Endodermal cell (in vitro differentiated cells): ENCODE data around the gene NOD1. TPM values are rescaled to one million over a fixed set of nuclear protein-coding genes. Genes with fewer than 3 reads are reported as not detected.

Source experiments
- DNase-seq: peaks from one replicate; pipeline ENCODE4 v3.0.0-alpha.2; 2017
- H3K27ac ChIP-seq: 2 replicates; pipeline ENCODE4 v1.5.1; 2013; ENCODE audit warnings: mild to moderate bottlenecking, low read depth, low read length, moderate library complexity
- H3K27me3 ChIP-seq: 2 replicates; pipeline ENCODE4 v1.6.1; 2013; ENCODE audit warnings: mild to moderate bottlenecking, low read length, moderate library complexity; ENCODE audit not compliant: insufficient read depth, control insufficient read depth, poor library complexity, severe bottlenecking
- H3K36me3 ChIP-seq: 2 replicates; pipeline ENCODE4 v1.7.0; 2013; ENCODE audit warnings: mild to moderate bottlenecking, low read length, moderate library complexity; ENCODE audit not compliant: control insufficient read depth, insufficient read depth
- H3K4me1 ChIP-seq: one replicate; pipeline ENCODE4 v1.7.0; 2013; ENCODE audit warnings: low read length; ENCODE audit not compliant: control insufficient read depth, insufficient read depth
- H3K4me3 ChIP-seq: 2 replicates; pipeline ENCODE4 v1.5.1; 2013; ENCODE audit warnings: mild to moderate bottlenecking, low read length, moderate library complexity
- H3K9ac ChIP-seq: 2 replicates; pipeline ENCODE4 v1.6.1; 2013; ENCODE audit warnings: mild to moderate bottlenecking, low read length, moderate library complexity; ENCODE audit not compliant: poor library complexity, severe bottlenecking; ENCODE audit errors: extremely low read depth
- H3K9me3 ChIP-seq: 2 replicates; pipeline ENCODE4 v1.6.1; 2013; ENCODE audit warnings: mild to moderate bottlenecking, low read length, moderate library complexity; ENCODE audit not compliant: control insufficient read depth
- H3K27ac Mint-ChIP-seq: 2 replicates; pipeline ENCODE4 v1.8.0; 2020; ENCODE audit warnings: mixed read lengths
- H3K27me3 Mint-ChIP-seq: 2 replicates; pipeline ENCODE4 v1.8.0; 2021; ENCODE audit warnings: mild to moderate bottlenecking, mixed read lengths; ENCODE audit not compliant: insufficient read depth
- H3K36me3 Mint-ChIP-seq: 2 replicates; pipeline ENCODE4 v1.8.0; 2020; ENCODE audit warnings: low read depth, mixed read lengths
- H3K4me1 Mint-ChIP-seq: 2 replicates; pipeline ENCODE4 v1.8.0; 2020; ENCODE audit warnings: mixed read lengths
- H3K4me3 Mint-ChIP-seq: 2 replicates; pipeline ENCODE4 v1.8.0; 2020; ENCODE audit warnings: mild to moderate bottlenecking, moderate library complexity, mixed read lengths
- H3K9me3 Mint-ChIP-seq: 2 replicates; pipeline ENCODE4 v1.8.0; 2020; ENCODE audit warnings: mild to moderate bottlenecking, mixed read lengths
- CTCF ChIP-seq: fragments of 200-600 bp; sonication (generic); conservative IDR thresholded peaks from 2 replicates; pipeline ENCODE4 v1.5.0; 2021; ENCODE audit warnings: antibody characterized with exemption, mild to moderate bottlenecking
- WGBS, 2 experiments: methylation state at CpG; one replicate each; pipeline versions ENCODE4 v1.1.5 to v1.1.7; 2013; ENCODE audit warnings: missing lambda C conversion rate in 2 of 2, mixed read lengths in 1 of 2; ENCODE audit not compliant: insufficient coverage in 1 of 2, insufficient read length in 1 of 2; 5-methylcytosine and 5-hydroxymethylcytosine counted together
- total RNA-seq, 2 donors: library from RNA; stranded (reverse); fragmentation: NEBNext Ultra II Directional in 1 of 2; extraction: Animal tissue kit (Norgen Biotek cat#: 25700) in 1 of 2; gene quantifications; 2 replicates in 1 of 2; 3 replicates in 1 of 2; pipeline ENCODE4 v1.2.1, GENCODE V29; 2021

The NOD1 gene
- total RNA-seq, 2 donors from 2014 or later = 3.3 to 3.4 TPM

GRCh38 chr7:30513762-30514161 lies 35.2 kb upstream of the NOD1 start:
- H3K4me1 ChIP-seq = no peaks in the 10 kb centered on the region
- H3K36me3 ChIP-seq = no peaks in the 10 kb centered on the region
- H3K9ac ChIP-seq = no peak overlapping the region
- H3K27me3 Mint-ChIP-seq = peaks cover 40% of the 10 kb centered on the region
- H3K27ac ChIP-seq = no peak overlapping the region
- no peak for TF ChIP-seq CTCF
- peaks cover 2% of the 10 kb centered on the region for H3K4me1 Mint-ChIP-seq
- H3K4me3 ChIP-seq = no peak overlapping the region
- H3K36me3 Mint-ChIP-seq = no peaks in the 10 kb centered on the region
- 93 to 100% methylated on average over 1 to 2 of the region's 2 CpGs for WGBS, 2 experiments
- peaks cover 41% of the 10 kb centered on the region for H3K27me3 ChIP-seq
- H3K4me3 Mint-ChIP-seq = no peak overlapping the region
- H3K27ac Mint-ChIP-seq = no peak overlapping the region
- peaks cover 9% of the 10 kb centered on the region for H3K9me3 Mint-ChIP-seq
- DNase-seq = no peak
- H3K9me3 ChIP-seq = peaks cover 5% of the 10 kb centered on the region

GRCh38 chr7:30511973-30512662 lies 33.5 kb upstream of the NOD1 start:
- Mint-ChIP-seq H3K27ac (no peak overlapping the region), H3K4me3 (no peak overlapping the region), H3K4me1 (peaks cover 2% of the 10 kb centered on the region), H3K36me3 (no peaks in the 10 kb centered on the region), H3K9me3 (peaks cover 24% of the 10 kb centered on the region), H3K27me3 (peaks cover 32% of the 10 kb centered on the region)
- Histone ChIP-seq H3K4me1 (no peaks in the 10 kb centered on the region), H3K36me3 (no peaks in the 10 kb centered on the region), H3K27ac (no peak overlapping the region), H3K27me3 (peaks cover 26% of the 10 kb centered on the region), H3K9ac (no peak overlapping the region), H3K4me3 (no peak overlapping the region), H3K9me3 (peaks cover 16% of the 10 kb centered on the region)
- no peak for TF ChIP-seq CTCF
- no peak for DNase-seq
- 63 to 72% methylated on average over 1 of the region's 1 CpG for WGBS, 2 experiments

- DNase-seq = no peak
- Mint-ChIP-seq H3K9me3 (peaks cover 31% of the 10 kb centered on the region), H3K4me3 (no peak overlapping the region), H3K36me3 (no peaks in the 10 kb centered on the region), H3K27ac (no peak overlapping the region), H3K27me3 (peaks cover 36% of the 10 kb centered on the region), H3K4me1 (peaks cover 2% of the 10 kb centered on the region)
- Histone ChIP-seq H3K27me3 (peaks cover 26% of the 10 kb centered on the region), H3K36me3 (no peaks in the 10 kb centered on the region), H3K4me3 (no peak overlapping the region), H3K4me1 (no peaks in the 10 kb centered on the region), H3K27ac (no peak overlapping the region), H3K9ac (no peak overlapping the region), H3K9me3 (peaks cover 16% of the 10 kb centered on the region)
- no peak for TF ChIP-seq CTCF
- 56 to 69% methylated on average over 1 to 2 of the region's 2 CpGs for WGBS, 2 experiments
Measured at GRCh38 chr7:30511494-30511893, 32.9 kb upstream of the NOD1 start.
